IMR-90 (cell line): ENCODE measurements around the gene LTA. TPM values are rescaled to one million over a fixed set of nuclear protein-coding genes. Genes with fewer than 3 reads are reported as not detected.
A peak's percentile ranks its signal among the peaks of the same experiment; 100 is the strongest.

Source experiments
- ATAC-seq: fragments of 200-7000 bp; cut with Tn5 transposase; 2 replicates; pipeline ENCODE4 v1.9.1; 2020; ENCODE audit warnings: low read depth, mild to moderate bottlenecking, moderate library complexity
- BruUV-seq: library from RNA; stranded (reverse); fragments of 400-500 nt; replicated peaks from 2 replicates; lab custom pipeline; 2021; lab: Mats Ljungman, UMichigan
- CTCF ChIA-PET: fragments of 300-600 bp; formaldehyde crosslinking; extraction: SDS; loops from one replicate; lab custom pipeline; 2021; ENCODE audit warnings: antibody characterized with exemption; lab: Yijun Ruan, JAX
- POLR2A ChIA-PET: fragments of 300-600 bp; sonication (Branson Sonifier 250); formaldehyde crosslinking; loops from one replicate; lab custom pipeline; 2022; ENCODE audit warnings: antibody characterized with exemption; ENCODE audit not compliant: unreplicated experiment; lab: Charles Lee
- DNase-seq: peaks from one replicate; pipeline ENCODE4 v3.0.0; 2013
- H2AFZ ChIP-seq: replicated peaks from 2 replicates; pipeline ENCODE3; 2013; ENCODE audit warnings: low read length, mild to moderate bottlenecking; ENCODE audit not compliant: poor library complexity
- H2AK5ac ChIP-seq: 2 replicates; pipeline ENCODE4 v1.6.1; 2013; ENCODE audit warnings: low read depth, low read length, inconsistent platforms
- H2AK9ac ChIP-seq: replicated peaks from 2 replicates; pipeline ENCODE3; 2013; ENCODE audit warnings: mild to moderate bottlenecking, low read depth, low read length, moderate library complexity; ENCODE audit not compliant: poor library complexity
- H2BK120ac ChIP-seq: 2 replicates; pipeline ENCODE4 v1.6.1; 2013; ENCODE audit warnings: low read depth, low read length, inconsistent platforms
- H2BK15ac ChIP-seq: 3 replicates; pipeline ENCODE4 v1.6.1; 2013; ENCODE audit warnings: low read depth, low read length, inconsistent platforms
- H2BK20ac ChIP-seq: 2 replicates; pipeline ENCODE4 v1.6.1; 2013; ENCODE audit warnings: low read depth, mild to moderate bottlenecking, inconsistent platforms, low read length, moderate library complexity
- H2BK5ac ChIP-seq: 2 replicates; pipeline ENCODE4 v1.6.1; 2013; ENCODE audit warnings: mild to moderate bottlenecking, low read depth, low read length, inconsistent platforms; ENCODE audit not compliant: poor library complexity, severe bottlenecking
- H3K14ac ChIP-seq: replicated peaks from 2 replicates; pipeline ENCODE4 v1.6.1; 2013; ENCODE audit warnings: low read depth, low read length, inconsistent platforms
- H3K18ac ChIP-seq: 2 replicates; pipeline ENCODE4 v1.6.1; 2013; ENCODE audit warnings: low read depth, low read length, control low read depth
- H3K23ac ChIP-seq: 2 replicates; pipeline ENCODE4 v1.6.1; 2013; ENCODE audit warnings: low read depth, low read length, inconsistent platforms
- H3K27ac ChIP-seq: 2 replicates; pipeline ENCODE4 v1.5.1; 2013; ENCODE audit warnings: mild to moderate bottlenecking, control low read depth, low read length; ENCODE audit not compliant: insufficient read depth
- H3K27me3 ChIP-seq: 2 replicates; pipeline ENCODE4 v1.6.1; 2013; ENCODE audit warnings: low read length; ENCODE audit not compliant: control insufficient read depth, insufficient read depth
- H3K36me3 ChIP-seq: 2 replicates; pipeline ENCODE4 v1.6.1; 2013; ENCODE audit warnings: low read length, mixed read lengths; ENCODE audit not compliant: control insufficient read depth, insufficient read depth
- H3K4ac ChIP-seq: 2 replicates; pipeline ENCODE4 v1.6.1; 2013; ENCODE audit warnings: low read depth, low read length, inconsistent platforms
- H3K4me1 ChIP-seq: 2 replicates; pipeline ENCODE4 v1.6.1; 2013; ENCODE audit warnings: low read length, mixed read lengths; ENCODE audit not compliant: control insufficient read depth, insufficient read depth
- H3K4me2 ChIP-seq: 2 replicates; pipeline ENCODE4 v1.6.1; 2013; ENCODE audit warnings: low read depth, mild to moderate bottlenecking, control low read depth, low read length, moderate library complexity
- H3K4me3 ChIP-seq: 2 replicates; pipeline ENCODE4 v1.5.1; 2013; ENCODE audit warnings: low read depth, mild to moderate bottlenecking, control low read depth, low read length, moderate library complexity; ENCODE audit not compliant: insufficient read depth
- H3K56ac ChIP-seq: 2 replicates; pipeline ENCODE4 v1.6.1; 2013; ENCODE audit warnings: low read length, inconsistent platforms; ENCODE audit not compliant: insufficient read depth; ENCODE audit errors: extremely low read depth
- H3K79me1 ChIP-seq, 2 experiments: 2 replicates each; pipeline ENCODE4 v1.6.1; 2013; ENCODE audit warnings: low read length in 2 of 2, inconsistent platforms in 1 of 2, low read depth in 1 of 2
- H3K9ac ChIP-seq: 2 replicates; pipeline ENCODE4 v1.6.1; 2013; ENCODE audit warnings: low read depth, low read length, control low read depth
- H3K9me1 ChIP-seq: 2 replicates; pipeline ENCODE4 v1.6.1; 2013; ENCODE audit warnings: low read length, inconsistent platforms; ENCODE audit not compliant: insufficient read depth
- H3K9me3 ChIP-seq: 2 replicates; pipeline ENCODE4 v1.6.1; 2013; ENCODE audit warnings: low read length; ENCODE audit not compliant: control insufficient read depth, insufficient read depth
- H4K20me1 ChIP-seq: 2 replicates; pipeline ENCODE4 v1.6.1; 2013; ENCODE audit warnings: low read length, inconsistent platforms; ENCODE audit not compliant: insufficient read depth
- H4K5ac ChIP-seq: 2 replicates; pipeline ENCODE4 v1.6.1; 2013; ENCODE audit warnings: mild to moderate bottlenecking, low read depth, low read length, control low read depth
- H4K8ac ChIP-seq, 2 experiments: 2 replicates each; pipeline ENCODE4 v1.6.1; 2013; ENCODE audit warnings: low read depth in 2 of 2, low read length in 2 of 2, control low read depth in 1 of 2, inconsistent platforms in 1 of 2
- H4K91ac ChIP-seq: 2 replicates; pipeline ENCODE4 v1.6.1; 2013; ENCODE audit warnings: low read depth, low read length, inconsistent platforms; ENCODE audit not compliant: insufficient read depth
- CEBPB ChIP-seq: IDR thresholded peaks from 2 replicates; pipeline ENCODE4 v1.6.1; 2012; ENCODE audit warnings: low read depth, low read length, improper control_type of control experiment
- CHD1 ChIP-seq: IDR thresholded peaks from 2 replicates; pipeline ENCODE4 v1.6.1; 2012; ENCODE audit warnings: low read depth, low read length, improper control_type of control experiment
- FOS ChIP-seq: fragments of 150-350 bp; IDR thresholded peaks from 2 replicates; pipeline ENCODE4 v1.6.1; 2016; ENCODE audit warnings: low read depth, low read length
- MAFK ChIP-seq: IDR thresholded peaks from 2 replicates; pipeline ENCODE4 v1.6.1; 2012; ENCODE audit warnings: low read depth, low read length, improper control_type of control experiment
- MXI1 ChIP-seq: IDR thresholded peaks from 2 replicates; pipeline ENCODE4 v1.6.1; 2012; ENCODE audit warnings: low read depth, mild to moderate bottlenecking, low read length, moderate library complexity, borderline replicate concordance
- NFE2L2 ChIP-seq: fragments of 150-350 bp; IDR thresholded peaks from 2 replicates; pipeline ENCODE4 v1.6.1; 2016; ENCODE audit warnings: low read depth, mild to moderate bottlenecking, low read length
- RCOR1 ChIP-seq: IDR thresholded peaks from 2 replicates; pipeline ENCODE4 v1.6.1; 2012; ENCODE audit warnings: mild to moderate bottlenecking, low read length, improper control_type of control experiment; ENCODE audit not compliant: insufficient replicate concordance
- RFX5 ChIP-seq: IDR thresholded peaks from 2 replicates; pipeline ENCODE4 v1.8.0; 2012; ENCODE audit warnings: low read depth, mild to moderate bottlenecking, low read length, moderate library complexity
- SMC3 ChIP-seq: fragments of 150-350 bp; IDR thresholded peaks from 2 replicates; pipeline ENCODE4 v1.6.1; 2016; ENCODE audit warnings: low read depth, mild to moderate bottlenecking, antibody characterized with exemption, low read length, moderate library complexity
- WGBS, 2 experiments: methylation state at CpG; one replicate each; pipeline versions ENCODE4 v1.1.5 to v1.1.7; 2013; ENCODE audit warnings: missing lambda C conversion rate in 2 of 2; ENCODE audit not compliant: insufficient read length in 1 of 2; ENCODE audit errors: extremely low coverage in 2 of 2; 5-methylcytosine and 5-hydroxymethylcytosine counted together
- dilution Hi-C: fragments of 300-500 bp; cut with HindIII; formaldehyde crosslinking; loops from one replicate; pipeline ENCODE4 v1.14.3; 2018; ENCODE audit warnings: low sequenced_read_pairs; ENCODE audit not compliant: unreplicated experiment
- in situ Hi-C: fragments of 300-500 bp; cut with MboI; formaldehyde crosslinking; loops from 3 replicates; pipeline ENCODE4 v1.14.3; 2019; ENCODE audit warnings: low sequenced_read_pairs, inconsistent platforms, mixed read lengths
- intact Hi-C: fragments of 100-400 bp; cut with micrococcal nuclease; formaldehyde crosslinking; loops from 2 replicates; pipeline ENCODE4 v1.10.0; 2022
- polyA plus RNA-seq, 3 experiments: library from polyadenylated mRNA; depleted of rRNA; stranded (reverse); fragments of >200 nt; gene quantifications; 2 replicates each; pipeline ENCODE4 v1.2.3, GENCODE V29; 2012; ENCODE audit warnings: low replicate concordance in 1 of 3
- total RNA-seq: library from RNA; depleted of rRNA; stranded (reverse); fragments of >200 nt; gene quantifications from 2 replicates; pipeline ENCODE4 v1.2.3, GENCODE V29; 2012

Gene LTA
- total and polyA plus RNA-seq, 2 of the 4 experiments (the other 2 are of a cell fraction): not detected

- TF ChIP-seq CHD1 (no peak), RCOR1 (peak; percentile 52), MXI1 (peak; percentile 77)
Measured at GRCh38 chr6:31541658-31542521, 30.2 kb upstream of the LTA start, which contains the start of gene DDX39B (continued).

- Histone ChIP-seq H3K36me3 (peaks cover 17% of the 10 kb centered on the region), H3K9me1 (peaks cover 11% of the 10 kb centered on the region), H3K4ac (no peak overlapping the region), H4K5ac (no peak overlapping the region), H3K27me3 (no peaks in the 10 kb centered on the region), H2BK20ac (no peak overlapping the region), H4K20me1 (peaks cover 31% of the 10 kb centered on the region), H4K8ac (no peak overlapping the region), H2AK5ac (no peak overlapping the region), H3K14ac (no peak overlapping the region), H3K4me1 (peaks cover 16% of the 10 kb centered on the region), H2AK9ac (no peak overlapping the region), H2AFZ (no peak overlapping the region), H3K27ac (no peak overlapping the region), H3K9ac (no peak overlapping the region), H3K79me1 (peaks cover 11 to 57% of the 10 kb centered on the region in 2 experiments), H3K4me2 (no peak overlapping the region), H2BK5ac (no peak overlapping the region), H3K4me3 (no peak overlapping the region), H2BK120ac (no peak overlapping the region), H2BK15ac (no peak overlapping the region), H3K9me3 (no peaks in the 10 kb centered on the region), H3K56ac (no peak overlapping the region), H4K91ac (no peak overlapping the region), H3K18ac (no peak overlapping the region), H3K23ac (no peak overlapping the region)
- intact Hi-C loops (no loop called here), dilution Hi-C loops (no loop called here), in situ Hi-C loops (loop anchor here (5.0 to 10.0 kb wide), 2 partner anchors 51 to 291 kb away; no protein-coding TSS in a partner anchor)
- DNase-seq (no peak), ATAC-seq (no peak)
- BruUV-seq: no TSS peak
- ChIA-PET CTCF (no interaction called here), POLR2A (no interaction called here)
- no peak for TF ChIP-seq CEBPB
- no peak for TF ChIP-seq MAFK
- no peak for TF ChIP-seq SMC3
- no peak for TF ChIP-seq RFX5
- TF ChIP-seq RCOR1: no peak
- TF ChIP-seq NFE2L2: no peak
- no peak for TF ChIP-seq FOS
- no peak for TF ChIP-seq CHD1
- no CpG with 5 or more reads among the region's 6 CpGs for WGBS, 2 experiments
Measured at GRCh38 chr6:31543639-31544038, 28.4 kb upstream of the LTA start.
